IPS-NIHi7 (cell line): ENCODE data around the gene MRPS6.
A peak's percentile ranks its signal among the peaks of the same experiment; 100 is the strongest.

Experiments used
- DNase-seq: peaks from one replicate; pipeline ENCODE4 v3.0.0; 2012; ENCODE audit warnings: mixed read lengths; ENCODE audit errors: extremely low spot score

Gene MRPS6

DNA sequence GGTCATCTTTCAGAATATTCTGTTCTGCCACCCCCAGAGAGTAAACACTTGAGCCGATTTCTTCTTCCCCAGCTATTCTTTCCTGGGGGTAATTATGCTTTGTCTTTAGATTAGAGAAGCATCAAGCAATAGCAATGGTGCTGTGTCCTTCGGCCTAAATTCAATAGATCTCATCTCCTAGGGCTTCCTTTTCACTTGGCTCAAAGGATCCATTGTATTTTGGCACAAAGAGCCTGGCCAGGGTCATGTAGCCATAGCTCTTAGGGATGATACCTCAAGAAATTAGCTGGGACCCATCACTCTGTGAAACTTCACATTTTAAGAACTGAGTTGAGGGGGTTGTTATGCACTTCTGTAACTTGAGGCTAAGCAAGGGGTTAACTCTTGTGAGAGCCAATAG lies 27.0 kb downstream of the MRPS6 start:
- no peak for DNase-seq

DNA sequence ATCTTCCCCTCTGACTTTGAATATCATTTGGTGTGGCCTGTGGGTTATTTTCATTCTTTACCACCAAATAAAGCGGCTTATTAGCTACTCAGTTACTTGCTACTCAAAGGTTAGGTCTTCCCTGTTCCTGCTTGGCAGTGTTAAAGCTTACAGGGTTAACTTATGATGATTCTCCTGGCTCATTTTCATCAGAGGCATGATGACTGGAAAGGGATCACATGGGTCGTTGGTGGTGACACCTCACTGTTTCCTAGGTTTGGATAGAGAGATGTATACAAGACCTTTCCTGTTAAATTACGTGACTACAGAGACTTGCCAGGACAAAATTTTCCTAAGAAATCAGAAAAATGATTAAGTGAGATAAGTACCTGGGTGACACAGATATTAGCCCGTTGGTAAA lies 27.4 kb downstream of the MRPS6 start:
- no peak for DNase-seq

GRCh38 chr21:34105947-34106541 lies 32.7 kb downstream of the MRPS6 start:
- no peak for DNase-seq

- DNase-seq = no peak
Measured at GRCh38 chr21:34107606-34108005, 34.2 kb downstream of the MRPS6 start.

DNA sequence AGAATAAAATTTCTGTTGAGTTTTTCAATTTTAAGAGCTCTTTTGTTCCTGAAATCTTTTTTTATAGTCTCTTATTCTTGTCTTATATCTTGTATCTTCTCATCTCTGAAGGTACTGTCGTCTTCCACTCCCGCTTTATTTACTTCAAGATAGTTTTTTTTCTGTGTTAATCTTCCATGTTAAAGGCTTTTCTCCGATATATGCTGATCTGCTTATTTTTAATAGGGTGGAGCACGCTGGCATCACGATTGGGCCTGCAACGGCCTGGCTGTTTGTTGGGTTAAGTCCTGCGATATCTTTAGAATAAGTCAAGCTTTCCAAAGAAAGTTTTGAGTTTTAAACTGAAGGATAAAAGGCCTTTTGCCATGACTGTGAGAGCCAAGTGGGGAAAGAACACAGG lies 35.7 kb downstream of the MRPS6 start:
- DNase-seq = no peak

- DNase-seq = no peak
Measured at GRCh38 chr21:34110594-34111202, 37.3 kb downstream of the MRPS6 start.

DNA sequence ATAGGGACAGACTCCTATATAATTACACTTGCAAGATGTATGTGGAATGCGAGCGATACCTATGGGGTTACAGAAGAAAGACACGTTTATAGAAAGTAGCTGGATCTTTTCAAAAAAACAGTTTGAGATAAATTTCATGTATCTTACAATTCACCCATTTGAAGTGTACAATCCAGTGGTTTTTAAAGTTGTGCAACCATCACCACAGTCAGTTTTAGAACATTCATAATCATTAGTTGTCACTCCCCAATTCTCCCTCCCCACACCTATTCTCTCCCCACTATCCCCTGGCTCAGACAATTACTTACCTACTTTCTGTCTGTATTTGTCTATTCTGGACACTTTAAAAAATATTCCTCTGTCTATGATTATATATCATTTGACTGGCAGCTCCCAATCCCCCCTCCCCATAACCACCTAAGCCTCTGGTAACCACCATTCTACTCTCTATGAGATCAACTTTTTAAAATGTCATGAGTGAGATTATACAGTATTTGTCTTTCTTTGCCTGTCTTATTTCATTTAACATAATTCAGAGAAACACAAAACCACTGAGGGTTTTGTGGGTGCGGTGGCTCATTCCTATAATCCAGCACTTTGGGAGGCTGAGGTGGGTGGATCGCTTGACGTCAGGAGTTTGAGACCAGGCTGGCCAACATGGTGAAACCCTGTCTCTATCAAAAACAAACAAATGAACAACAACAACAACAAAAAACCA lies 39.1 kb downstream of the MRPS6 start:
- DNase-seq = no peak

DNA sequence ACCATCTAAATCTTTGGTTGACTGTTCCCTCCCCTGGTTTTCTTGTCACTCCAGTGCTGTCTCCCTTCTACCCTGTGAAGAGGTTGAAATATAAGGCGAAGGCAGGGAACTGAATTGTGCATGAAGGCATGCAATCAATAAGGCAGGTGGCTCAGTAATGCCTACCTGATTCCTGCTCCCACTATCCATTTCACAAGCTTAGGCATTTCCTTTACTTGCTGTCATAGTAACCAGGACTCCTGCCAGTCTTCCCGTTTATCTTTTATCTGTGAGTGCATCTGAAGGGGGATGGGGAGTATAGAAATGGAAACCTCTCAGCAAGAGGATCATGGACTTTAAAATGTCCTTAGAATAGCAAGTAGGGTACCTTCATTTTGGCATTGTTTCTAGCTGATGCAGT lies 40.5 kb downstream of the MRPS6 start:
- no peak for DNase-seq

DNA sequence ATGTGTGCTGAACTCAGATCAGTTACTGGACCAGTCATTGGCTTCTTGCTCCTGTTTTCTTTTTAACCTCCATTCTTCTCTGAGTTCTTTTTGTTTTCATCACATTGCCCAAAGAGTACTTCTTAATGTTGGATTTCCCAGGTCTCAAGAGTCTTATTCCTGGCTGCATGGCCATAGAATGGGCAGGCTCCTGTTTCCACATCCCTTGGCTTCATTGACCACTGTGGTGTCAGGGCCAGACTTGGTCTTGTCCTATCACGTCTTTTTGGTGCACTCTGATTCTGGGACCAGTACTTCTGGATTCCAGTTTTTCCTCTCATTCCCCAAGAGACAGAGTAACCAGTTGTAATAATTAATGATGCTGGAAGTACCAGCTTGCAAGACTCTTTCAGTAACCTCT lies 41.8 kb downstream of the MRPS6 start:
- no peak for DNase-seq

DNA sequence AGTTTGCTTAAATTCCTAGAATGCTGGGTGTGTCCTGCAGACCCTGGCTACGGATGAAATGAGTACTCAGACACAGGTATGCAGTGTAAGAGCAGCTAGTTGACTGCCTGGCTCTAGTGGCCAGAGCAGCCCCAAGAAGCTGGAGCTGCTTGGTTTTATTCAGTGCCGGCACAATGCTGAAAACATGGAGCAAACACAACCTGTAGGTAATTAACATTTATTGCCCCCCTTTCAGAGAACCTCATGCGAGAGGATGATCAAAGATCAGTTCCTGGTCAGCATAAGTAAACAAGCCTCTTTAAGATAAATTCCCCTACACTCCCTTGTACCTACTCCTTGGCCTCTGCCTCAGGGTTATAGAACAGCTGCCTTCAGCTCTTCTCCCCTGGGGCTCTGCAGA lies 43.2 kb downstream of the MRPS6 start:
- DNase-seq = no peak

- no peak for DNase-seq
Measured at GRCh38 chr21:34120867-34121266, 47.5 kb downstream of the MRPS6 start.

- no peak for DNase-seq
Measured at GRCh38 chr21:34122047-34122446, 48.7 kb downstream of the MRPS6 start.

GRCh38 chr21:34123609-34124008 lies 50.2 kb downstream of the MRPS6 start:
- DNase-seq = no peak

GRCh38 chr21:34126269-34126668 lies 52.9 kb downstream of the MRPS6 start:
- no peak for DNase-seq

- DNase-seq = no peak
Measured at GRCh38 chr21:34126691-34127090, 53.3 kb downstream of the MRPS6 start.

GRCh38 chr21:34128124-34128523 lies 54.7 kb downstream of the MRPS6 start:
- no peak for DNase-seq

DNA sequence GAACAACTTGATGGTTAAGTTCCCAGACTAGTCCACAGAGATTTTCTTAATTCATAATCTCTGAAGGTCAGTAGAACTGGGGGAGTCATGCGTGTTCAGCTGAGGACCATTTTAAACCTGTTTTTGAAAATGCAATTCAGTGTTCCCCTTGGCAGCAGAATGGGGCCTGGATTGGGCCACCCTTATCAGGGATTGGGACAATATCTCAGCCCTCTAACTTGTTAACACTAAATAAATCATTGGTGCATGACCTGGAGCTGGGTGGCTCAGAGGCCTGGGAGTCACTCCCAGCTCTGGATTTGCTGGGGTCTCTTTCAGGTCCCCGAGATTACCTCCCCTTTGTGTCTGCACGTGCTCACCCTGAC lies 55.3 kb downstream of the MRPS6 start:
- DNase-seq = no peak

DNA sequence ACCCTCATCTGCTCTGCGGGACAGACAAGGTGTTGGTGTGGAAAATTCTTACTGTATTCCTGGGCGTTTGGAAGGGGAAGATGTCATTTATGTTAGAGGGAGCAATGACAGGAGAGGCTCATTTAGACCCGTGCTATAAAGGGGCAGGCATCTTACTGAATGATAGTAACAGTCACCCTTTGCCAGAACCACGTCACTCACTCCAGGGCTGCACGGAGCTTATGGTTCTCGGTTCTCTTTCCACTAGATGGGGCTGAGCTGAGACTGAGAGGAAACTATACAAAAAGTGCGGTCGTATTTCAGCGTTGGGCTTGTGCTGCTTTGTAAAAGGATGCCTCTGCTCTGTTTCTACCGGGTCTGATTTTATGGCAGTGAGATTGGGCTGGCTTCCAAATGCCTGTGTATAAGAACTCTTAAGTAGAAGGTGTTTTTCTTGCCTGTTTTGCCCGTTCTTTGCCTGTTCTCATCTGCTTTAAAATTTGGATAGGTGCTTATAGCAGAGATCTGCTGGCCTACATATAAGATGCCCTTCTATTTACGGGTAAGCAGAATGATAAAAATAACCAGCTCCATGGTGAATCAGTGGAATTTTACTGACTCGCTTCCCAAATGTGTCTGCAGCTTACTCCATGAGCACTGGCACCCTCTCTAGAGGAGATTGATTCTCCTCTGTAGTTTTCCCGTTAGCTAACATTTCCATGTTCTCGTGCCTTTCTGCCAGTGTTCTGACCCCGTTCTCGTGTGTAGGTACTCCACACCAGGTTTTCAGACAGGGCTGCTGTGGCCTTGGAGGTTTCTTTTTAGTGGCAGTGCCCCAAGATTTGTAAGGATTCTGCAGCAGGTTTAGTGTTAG lies 55.9 kb downstream of the MRPS6 start:
- DNase-seq = peak; percentile 61

DNA sequence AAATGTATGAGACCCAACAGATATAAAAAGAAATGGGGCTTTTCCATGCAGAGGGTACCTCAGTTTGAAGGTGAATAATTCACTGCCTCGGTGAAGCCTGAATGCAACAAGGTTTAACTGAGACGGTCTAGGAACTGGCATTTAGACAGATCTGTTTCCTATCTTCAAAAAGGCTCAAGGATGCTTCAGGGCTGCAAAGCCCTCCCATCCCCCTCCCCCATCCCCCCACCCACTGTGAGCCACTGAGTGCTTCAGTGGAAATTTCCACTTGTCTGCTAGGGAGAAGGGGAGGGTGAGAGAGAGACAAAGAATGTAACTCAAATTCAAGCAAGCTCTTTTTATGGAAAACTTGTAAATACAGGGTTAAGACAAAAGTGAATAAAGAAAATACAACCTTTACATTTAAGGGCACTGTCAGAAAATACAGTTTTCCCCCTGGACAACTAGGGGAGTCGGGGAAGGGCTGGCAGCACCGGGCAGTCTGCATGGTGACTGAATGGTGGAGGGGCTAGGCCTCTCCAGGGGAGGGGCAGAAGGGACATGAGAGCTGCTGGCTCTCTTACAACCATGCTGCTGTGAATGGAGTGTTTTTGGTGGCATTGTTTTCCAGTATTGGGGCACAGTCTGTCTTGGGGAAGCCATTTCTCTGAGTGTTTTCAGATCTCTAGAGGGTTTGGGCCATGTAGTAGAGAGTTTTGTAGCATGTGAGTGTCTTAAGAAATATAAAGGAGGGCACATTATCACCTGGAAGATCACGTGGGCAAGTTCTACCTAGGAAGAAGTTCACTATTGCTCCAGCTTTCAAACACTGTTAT lies 56.7 kb downstream of the MRPS6 start:
- peak; percentile 51 for DNase-seq

- no peak for DNase-seq
Measured at GRCh38 chr21:34130716-34130985, 57.3 kb downstream of the MRPS6 start.

DNA sequence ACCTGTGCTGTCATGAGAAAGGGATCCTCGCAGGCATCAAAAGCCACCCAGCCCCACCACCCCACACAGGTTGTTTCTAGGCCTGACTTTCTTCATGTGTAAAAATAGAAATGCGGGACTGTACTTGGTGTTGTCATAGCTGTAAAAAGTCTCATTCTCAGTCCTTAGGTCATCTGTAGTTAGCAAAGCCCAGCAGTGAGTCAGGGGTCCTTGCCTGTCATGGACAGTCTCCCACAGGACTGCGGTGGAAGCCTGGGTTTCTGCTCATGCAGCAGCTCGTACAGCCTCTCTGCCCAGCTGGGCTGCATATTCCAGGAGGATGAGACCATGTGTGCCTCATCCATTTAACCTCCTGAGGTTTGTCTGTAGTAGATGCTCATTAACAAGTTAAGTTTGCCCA lies 58.2 kb downstream of the MRPS6 start:
- DNase-seq = no peak

GRCh38 chr21:34132202-34132601 lies 58.8 kb downstream of the MRPS6 start:
- no peak for DNase-seq
